GM19193 (cell line): Measurements from ENCODE around the gene AMBN.

Source experiments
- POLR2A ChIP-seq: IDR thresholded peaks from 4 replicates; pipeline ENCODE4 v1.6.1; 2011; ENCODE audit not compliant: insufficient read depth, insufficient read length; ENCODE audit errors: extremely low read depth

AMBN gene

DNA sequence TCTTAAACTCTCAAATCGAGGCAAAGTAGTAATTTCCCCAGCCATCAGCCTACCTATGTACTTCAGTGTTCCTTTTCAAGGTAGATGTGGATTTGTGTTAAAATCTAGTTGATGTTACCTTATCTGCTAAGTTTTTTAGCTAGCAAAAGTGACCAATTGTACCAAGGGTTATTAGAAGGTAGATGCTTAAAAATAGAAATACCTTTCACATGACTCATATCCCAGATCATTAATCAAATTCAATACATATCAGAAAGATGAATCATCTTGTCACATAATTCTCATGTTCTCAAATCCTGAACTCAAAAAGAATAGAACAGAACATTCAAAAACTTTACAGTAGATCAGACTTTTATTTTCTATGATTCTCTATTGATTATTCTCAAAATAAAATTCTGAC, 40.0 kb downstream of the AMBN start:
- no peak for TF ChIP-seq POLR2A

- no peak for TF ChIP-seq POLR2A
Measured at GRCh38 chr4:70634482-70634881, 42.4 kb downstream of the AMBN start.

GRCh38 chr4:70637239-70637913, 45.3 kb downstream of the AMBN start:
- TF ChIP-seq POLR2A, result no peak

DNA sequence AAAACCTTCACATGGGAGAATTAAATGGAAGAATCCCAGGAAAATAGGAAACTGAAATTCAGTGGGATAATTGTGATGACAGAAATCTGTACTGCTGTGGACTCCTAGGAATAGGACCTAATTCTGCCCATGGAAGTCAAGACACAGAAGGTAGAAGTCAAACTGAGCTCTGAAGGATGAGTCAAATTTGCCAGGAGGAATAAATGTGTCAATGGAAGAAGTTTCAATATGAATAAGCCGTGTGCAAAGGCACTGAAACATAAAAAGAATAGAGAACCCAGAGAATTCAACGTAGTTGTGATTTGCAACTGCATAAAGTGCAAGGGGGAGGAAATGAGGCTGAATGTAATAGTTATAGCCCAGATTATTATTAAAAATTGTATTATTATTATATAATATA, 48.1 kb downstream of the AMBN start:
- no peak for TF ChIP-seq POLR2A

- no peak for TF ChIP-seq POLR2A
Measured at GRCh38 chr4:70651864-70652506, 59.9 kb downstream of the AMBN start.

DNA sequence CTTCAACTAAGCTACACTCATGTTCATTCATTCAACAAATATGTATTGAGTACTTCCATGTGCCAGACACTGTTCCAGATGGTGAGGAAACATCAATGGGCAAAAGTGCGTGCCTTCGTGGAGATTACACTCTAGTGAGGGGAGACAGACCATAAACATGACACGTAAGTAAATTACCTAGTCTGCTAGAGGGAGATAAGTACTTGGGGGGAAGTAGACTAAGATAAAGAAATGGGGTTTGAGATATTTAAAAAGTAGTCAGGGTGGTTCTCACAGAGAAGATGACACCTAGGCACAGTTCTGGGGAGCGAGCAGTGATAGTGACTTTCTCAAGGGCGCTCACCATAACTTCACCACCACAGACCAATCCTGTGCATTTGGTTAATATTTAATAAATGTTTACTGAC, 62.6 kb downstream of the AMBN start:
- TF ChIP-seq POLR2A, result no peak
